ENCODE results near the gene FOXK2.
"Not testable (repeated sequence)": the region's sequence is repeated elsewhere in the genome, so short reads cannot be mapped to it uniquely, and the experiment has no call there.

FOXK2 gene

GRCh38 chr17:82534401-82534812 is 14.9 kb downstream of the FOXK2 start:
- no peak for DNase-seq

GRCh38 chr17:82536512-82537201 is 17.1 kb downstream of the FOXK2 start:
- DNase-seq: no peak

GRCh38 chr17:82537228-82537627 is 17.7 kb downstream of the FOXK2 start:
- peak; percentile 23 for DNase-seq

GRCh38 chr17:82539076-82539475 is 19.5 kb downstream of the FOXK2 start:
- DNase-seq: not testable (repeated sequence)

GRCh38 chr17:82542439-82542838 is 22.9 kb downstream of the FOXK2 start:
- no peak for DNase-seq

GRCh38 chr17:82544431-82545070 is 25.0 kb downstream of the FOXK2 start:
- no peak for DNase-seq

GRCh38 chr17:82545071-82545462 is 25.5 kb downstream of the FOXK2 start:
- no peak for DNase-seq

- no peak for DNase-seq
These were observed 28.4 kb downstream of the FOXK2 start for GRCh38 chr17:82547981-82548380.

GRCh38 chr17:82548681-82549303 is 29.3 kb downstream of the FOXK2 start:
- no peak for DNase-seq

- peak; percentile 76 for DNase-seq
These were observed 32.4 kb downstream of the FOXK2 start for GRCh38 chr17:82551779-82552457.

- DNase-seq: no peak
These were observed 33.0 kb downstream of the FOXK2 start for GRCh38 chr17:82552580-82552979.

- DNase-seq: no peak
These were observed 33.8 kb downstream of the FOXK2 start for GRCh38 chr17:82553210-82553930.

- DNase-seq: not testable (repeated sequence)
These were observed 38.0 kb downstream of the FOXK2 start for GRCh38 chr17:82557510-82557909.

GRCh38 chr17:82559566-82560251 is 40.2 kb downstream of the FOXK2 start:
- no peak for DNase-seq

GRCh38 chr17:82560252-82560642 is 40.7 kb downstream of the FOXK2 start:
- no peak for DNase-seq

- no peak for DNase-seq
These were observed 41.4 kb downstream of the FOXK2 start for GRCh38 chr17:82560802-82561428.

- no peak for DNase-seq
These were observed 42.0 kb downstream of the FOXK2 start for GRCh38 chr17:82561429-82562035.

GRCh38 chr17:82562718-82563220 is 43.2 kb downstream of the FOXK2 start:
- not testable (repeated sequence) for DNase-seq

- no peak for DNase-seq
These were observed 43.8 kb downstream of the FOXK2 start for GRCh38 chr17:82563318-82563717.

GRCh38 chr17:82563745-82564144 is 44.2 kb downstream of the FOXK2 start:
- DNase-seq: not testable (repeated sequence)

- DNase-seq: no peak
These were observed 44.7 kb downstream of the FOXK2 start for GRCh38 chr17:82564241-82564640.

Measured in EL (cell line).